ENCODE results near the gene CHRNE.

GRCh38 chr17:4863321-4863720, 39.6 kb downstream of the CHRNE start:
- TF ChIP-seq TCF12 (IDR thresholded peaks at IDR 0.05; ENCODE audit: low read depth) (no peak), CEBPB (IDR thresholded peaks at IDR 0.05) (no peak), TAF1 (IDR thresholded peaks at IDR 0.05; ENCODE audit: low read depth) (no peak), EP300 (IDR thresholded peaks at IDR 0.05; ENCODE audit: borderline replicate concordance) (no peak), MAX (IDR thresholded peaks at IDR 0.05) (no peak), YY1 (IDR thresholded peaks at IDR 0.05; ENCODE audit: low read depth) (no peak), FOXM1 (IDR thresholded peaks at IDR 0.05; ENCODE audit: borderline replicate concordance, low read depth) (no peak), RAD21 (IDR thresholded peaks at IDR 0.05; ENCODE audit: low read depth) (no peak), USF1 (IDR thresholded peaks at IDR 0.05) (no peak), TEAD4 (IDR thresholded peaks at IDR 0.05) (no peak), CREB1 (IDR thresholded peaks at IDR 0.05; ENCODE audit: low read depth) (no peak)

All from Ishikawa (cell line).